ENCODE results near the gene XXYLT1.

DNA sequence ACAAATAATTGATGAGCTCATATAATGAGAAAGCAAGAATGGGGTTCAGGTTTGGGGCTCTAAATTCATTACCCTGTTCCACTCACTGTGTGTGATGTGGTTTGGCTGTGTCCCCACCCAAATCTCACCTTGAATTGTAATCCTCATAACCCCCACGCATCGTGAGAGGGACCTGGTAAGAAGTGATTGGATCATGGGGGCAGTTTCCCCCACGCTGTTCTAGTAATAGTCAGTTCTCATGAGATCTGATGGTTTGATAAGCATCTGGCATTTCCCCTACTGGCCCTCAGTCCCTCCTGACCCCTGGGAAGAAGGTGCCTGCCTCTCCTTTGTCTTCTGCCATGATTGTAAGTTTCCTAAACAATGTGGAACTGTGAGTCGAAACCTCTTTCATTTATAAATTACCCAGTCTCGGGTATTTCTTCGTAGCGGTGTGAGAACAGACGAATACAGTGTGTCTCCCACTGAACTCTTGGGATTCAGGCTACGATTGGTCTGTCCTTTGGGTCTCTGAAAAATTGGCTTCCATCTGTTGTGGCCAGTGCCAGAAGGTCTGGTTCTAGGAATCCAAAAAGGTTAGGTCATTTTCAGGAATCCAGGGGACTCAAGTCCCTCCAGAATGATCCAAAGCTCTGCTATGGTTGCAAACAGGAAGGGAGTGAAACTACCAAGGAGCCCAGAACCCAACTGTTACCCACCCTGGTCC, 87.7 kb downstream of the XXYLT1 start:
- TF ChIP-seq FOXK1 (CRISPR knock-in tag; IDR thresholded peaks at IDR 0.05) (no peak), SP1 (CRISPR knock-in tag; conservative IDR thresholded peaks at IDR 0.05) (no peak)
- TF ChIP-seq, protein P1, sequence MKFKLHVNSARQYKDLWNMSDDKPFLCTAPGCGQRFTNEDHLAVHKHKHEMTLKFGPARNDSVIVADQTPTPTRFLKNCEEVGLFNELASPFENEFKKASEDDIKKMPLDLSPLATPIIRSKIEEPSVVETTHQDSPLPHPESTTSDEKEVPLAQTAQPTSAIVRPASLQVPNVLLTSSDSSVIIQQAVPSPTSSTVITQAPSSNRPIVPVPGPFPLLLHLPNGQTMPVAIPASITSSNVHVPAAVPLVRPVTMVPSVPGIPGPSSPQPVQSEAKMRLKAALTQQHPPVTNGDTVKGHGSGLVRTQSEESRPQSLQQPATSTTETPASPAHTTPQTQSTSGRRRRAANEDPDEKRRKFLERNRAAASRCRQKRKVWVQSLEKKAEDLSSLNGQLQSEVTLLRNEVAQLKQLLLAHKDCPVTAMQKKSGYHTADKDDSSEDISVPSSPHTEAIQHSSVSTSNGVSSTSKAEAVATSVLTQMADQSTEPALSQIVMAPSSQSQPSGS (CRISPR knock-in tag; IDR thresholded peaks at IDR 0.05; ENCODE audit: borderline replicate concordance, low read depth), result no peak

Data from WTC11 (cell line).